Lower lobe of right lung (tissue), 2 donors: ENCODE results near the gene PALD1. TPM values are rescaled to one million over a fixed set of nuclear protein-coding genes. Genes with fewer than 3 reads are reported as not detected.
A peak's percentile ranks its signal among the peaks of the same experiment; 100 is the strongest.

Source experiments
- ATAC-seq, 2 donors: fragments of 200-7000 bp; cut with Tn5 transposase; one replicate each; pipeline ENCODE4 v1.9.1; 2020 to 2022; ENCODE audit warnings: mild to moderate bottlenecking in 2 of 2, moderate library complexity in 2 of 2
- DNase-seq: peaks from one replicate; pipeline ENCODE4 v3.0.0-alpha.2; 2020
- H3K27ac ChIP-seq: fragments of 200-600 bp; one replicate; pipeline ENCODE4 v1.8.0; 2022
- H3K27me3 ChIP-seq: fragments of 200-600 bp; one replicate; pipeline ENCODE4 v1.8.0; 2022; ENCODE audit warnings: low read depth
- H3K36me3 ChIP-seq: fragments of 200-600 bp; one replicate; pipeline ENCODE4 v1.8.0; 2022; ENCODE audit warnings: mild to moderate bottlenecking
- H3K4me1 ChIP-seq: fragments of 200-600 bp; one replicate; pipeline ENCODE4 v1.8.0; 2022
- H3K4me3 ChIP-seq: fragments of 200-600 bp; one replicate; pipeline ENCODE4 v1.8.0; 2022; ENCODE audit warnings: mild to moderate bottlenecking
- H3K9me3 ChIP-seq: fragments of 200-600 bp; one replicate; pipeline ENCODE4 v1.8.0; 2022
- CTCF ChIP-seq: fragments of 200-600 bp; IDR thresholded peaks from one replicate; pipeline ENCODE4 v1.8.0; 2022; ENCODE audit warnings: antibody characterized with exemption, mild to moderate bottlenecking
- intact Hi-C: fragments of 100-400 bp; cut with DNase I; formaldehyde crosslinking; loops from one replicate; pipeline ENCODE4 v1.11.0; 2022
- total RNA-seq: library from RNA; stranded (reverse); fragmentation: NEBNext Ultra II Directional; extraction: Animal tissue kit (Norgen Biotek cat#: 25700); gene quantifications from one replicate; pipeline ENCODE4 v1.2.1, GENCODE V29; 2021
- donor health status: DM: no; HTN: yes; CAD: no; lungs with severe emphysema.

Gene PALD1
- total RNA-seq, 1 donor from 2014 or later, result 16.0 TPM

GRCh38 chr10:70599791-70600190, 121.2 kb downstream of the PALD1 start:
- Histone ChIP-seq H3K27me3 (no peaks in the 10 kb centered on the region), H3K4me1 (no peaks in the 10 kb centered on the region), H3K9me3 (no peaks in the 10 kb centered on the region), H3K27ac (no peak overlapping the region), H3K4me3 (peak overlapping the region; percentile 38), H3K36me3 (no peaks in the 10 kb centered on the region)
- ATAC-seq (no peak), DNase-seq (no peak)
- TF ChIP-seq CTCF, result no peak
- intact Hi-C loops, result no loop called here

GRCh38 chr10:70600512-70601395, 122.2 kb downstream of the PALD1 start:
- no peaks in the 10 kb centered on the region for H3K4me1 ChIP-seq
- H3K9me3 ChIP-seq, result no peaks in the 10 kb centered on the region
- H3K36me3 ChIP-seq, result no peaks in the 10 kb centered on the region
- no peak for DNase-seq
- H3K27ac ChIP-seq, result no peak overlapping the region
- no peaks in the 10 kb centered on the region for H3K27me3 ChIP-seq
- intact Hi-C loops, result no loop called here
- ATAC-seq, result no peak
- TF ChIP-seq CTCF, result no peak
- peak overlapping the region; percentile 38 for H3K4me3 ChIP-seq

GRCh38 chr10:70601746-70602145, 123.2 kb downstream of the PALD1 start:
- no peaks in the 10 kb centered on the region for H3K9me3 ChIP-seq
- no peaks in the 10 kb centered on the region for H3K36me3 ChIP-seq
- DNase-seq (no peak), ATAC-seq (no peak)
- H3K4me3 ChIP-seq, result peak overlapping the region; percentile 38
- no peaks in the 10 kb centered on the region for H3K27me3 ChIP-seq
- intact Hi-C loops, result no loop called here
- H3K4me1 ChIP-seq, result no peaks in the 10 kb centered on the region
- no peak for TF ChIP-seq CTCF
- H3K27ac ChIP-seq, result peak overlapping the region; percentile 36

- H3K36me3 ChIP-seq, result no peaks in the 10 kb centered on the region
- no peak for TF ChIP-seq CTCF
- intact Hi-C loops, result no loop called here
- H3K4me1 ChIP-seq, result no peaks in the 10 kb centered on the region
- H3K27me3 ChIP-seq, result no peaks in the 10 kb centered on the region
- peak within 1 kb of the TSS; percentile 38 for H3K4me3 ChIP-seq
- ATAC-seq (peak; percentile 60 to 68), DNase-seq (peak; percentile 65)
- H3K27ac ChIP-seq, result peak within 1 kb of the TSS; percentile 58
- H3K9me3 ChIP-seq, result no peaks in the 10 kb centered on the region
Measured at GRCh38 chr10:70602665-70603448, 124.3 kb downstream of the PALD1 start, which contains the start of gene PRF1. Gene PRF1 (minus strand): TSS chr10:70602741. CDS start chr10:70600902, 1,839 bp downstream.

GRCh38 chr10:70603449-70603801, 124.9 kb downstream of the PALD1 start:
- intact Hi-C loops, result no loop called here
- H3K4me1 ChIP-seq, result no peaks in the 10 kb centered on the region
- H3K4me3 ChIP-seq, result no peak overlapping the region
- ATAC-seq (peak; percentile 47 to 53), DNase-seq (no peak)
- no peaks in the 10 kb centered on the region for H3K9me3 ChIP-seq
- no peaks in the 10 kb centered on the region for H3K27me3 ChIP-seq
- TF ChIP-seq CTCF, result no peak
- H3K27ac ChIP-seq, result peak overlapping the region; percentile 58
- H3K36me3 ChIP-seq, result no peaks in the 10 kb centered on the region
